Parathyroid adenoma (tissue), 2 donors: ENCODE data around the gene MYH1.

Source experiments
- H2AFZ ChIP-seq: fragments of 300-600 bp; sonication (generic); one replicate; pipeline ENCODE4 v1.7.0; 2017; ENCODE audit warnings: antibody characterized with exemption, mild to moderate bottlenecking
- H3K27ac ChIP-seq: fragments of 300-600 bp; sonication (generic); one replicate; pipeline ENCODE4 v1.7.0; 2017
- H3K27me3 ChIP-seq: fragments of 300-600 bp; sonication (generic); one replicate; pipeline ENCODE4 v1.7.0; 2017; ENCODE audit warnings: low read length; ENCODE audit not compliant: control insufficient read depth, insufficient read depth
- H3K36me3 ChIP-seq: fragments of 300-600 bp; sonication (generic); one replicate; pipeline ENCODE4 v1.7.0; 2017; ENCODE audit warnings: low read length; ENCODE audit not compliant: control insufficient read depth, insufficient read depth
- H3K4me1 ChIP-seq: fragments of 300-600 bp; sonication (generic); one replicate; pipeline ENCODE4 v1.7.0; 2017; ENCODE audit warnings: control low read depth
- H3K4me2 ChIP-seq: fragments of 300-600 bp; sonication (generic); one replicate; pipeline ENCODE4 v1.7.0; 2017; ENCODE audit warnings: low read length
- H3K4me3 ChIP-seq: fragments of 300-600 bp; sonication (generic); one replicate; pipeline ENCODE4 v1.7.0; 2017; ENCODE audit warnings: low read depth, low read length
- H3K79me2 ChIP-seq: fragments of 300-600 bp; sonication (generic); one replicate; pipeline ENCODE4 v1.7.0; 2017; ENCODE audit warnings: control low read depth
- H3K9ac ChIP-seq: fragments of 300-600 bp; sonication (generic); one replicate; pipeline ENCODE4 v1.7.0; 2017; ENCODE audit warnings: mild to moderate bottlenecking
- H3K9me3 ChIP-seq: fragments of 300-600 bp; sonication (generic); one replicate; pipeline ENCODE4 v1.7.0; 2017; ENCODE audit warnings: low read length; ENCODE audit not compliant: control insufficient read depth
- TF ChIP-seq, protein P1 (sequence below): fragments of 300-600 bp; sonication (generic); IDR thresholded peaks from one replicate; pipeline ENCODE4 v1.7.0; 2017; ENCODE audit warnings: antibody characterized with exemption, mild to moderate bottlenecking
- donor health status: primary hyperparathyroidism.

Gene MYH1

GRCh38 chr17:10516638-10517037, 1.7 kb downstream of the MYH1 start:
- Histone ChIP-seq H3K79me2 (no peaks in the 10 kb centered on the region), H3K36me3 (no peaks in the 10 kb centered on the region), H3K27ac (no peak overlapping the region), H3K4me2 (no peak overlapping the region), H3K4me3 (no peak overlapping the region), H3K9ac (no peak overlapping the region), H3K27me3 (no peaks in the 10 kb centered on the region), H3K4me1 (no peaks in the 10 kb centered on the region), H3K9me3 (no peaks in the 10 kb centered on the region), H2AFZ (no peak overlapping the region)
- TF ChIP-seq, protein P1, sequence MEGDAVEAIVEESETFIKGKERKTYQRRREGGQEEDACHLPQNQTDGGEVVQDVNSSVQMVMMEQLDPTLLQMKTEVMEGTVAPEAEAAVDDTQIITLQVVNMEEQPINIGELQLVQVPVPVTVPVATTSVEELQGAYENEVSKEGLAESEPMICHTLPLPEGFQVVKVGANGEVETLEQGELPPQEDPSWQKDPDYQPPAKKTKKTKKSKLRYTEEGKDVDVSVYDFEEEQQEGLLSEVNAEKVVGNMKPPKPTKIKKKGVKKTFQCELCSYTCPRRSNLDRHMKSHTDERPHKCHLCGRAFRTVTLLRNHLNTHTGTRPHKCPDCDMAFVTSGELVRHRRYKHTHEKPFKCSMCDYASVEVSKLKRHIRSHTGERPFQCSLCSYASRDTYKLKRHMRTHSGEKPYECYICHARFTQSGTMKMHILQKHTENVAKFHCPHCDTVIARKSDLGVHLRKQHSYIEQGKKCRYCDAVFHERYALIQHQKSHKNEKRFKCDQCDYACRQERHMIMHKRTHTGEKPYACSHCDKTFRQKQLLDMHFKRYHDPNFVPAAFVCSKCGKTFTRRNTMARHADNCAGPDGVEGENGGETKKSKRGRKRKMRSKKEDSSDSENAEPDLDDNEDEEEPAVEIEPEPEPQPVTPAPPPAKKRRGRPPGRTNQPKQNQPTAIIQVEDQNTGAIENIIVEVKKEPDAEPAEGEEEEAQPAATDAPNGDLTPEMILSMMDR, result no peak

DNA sequence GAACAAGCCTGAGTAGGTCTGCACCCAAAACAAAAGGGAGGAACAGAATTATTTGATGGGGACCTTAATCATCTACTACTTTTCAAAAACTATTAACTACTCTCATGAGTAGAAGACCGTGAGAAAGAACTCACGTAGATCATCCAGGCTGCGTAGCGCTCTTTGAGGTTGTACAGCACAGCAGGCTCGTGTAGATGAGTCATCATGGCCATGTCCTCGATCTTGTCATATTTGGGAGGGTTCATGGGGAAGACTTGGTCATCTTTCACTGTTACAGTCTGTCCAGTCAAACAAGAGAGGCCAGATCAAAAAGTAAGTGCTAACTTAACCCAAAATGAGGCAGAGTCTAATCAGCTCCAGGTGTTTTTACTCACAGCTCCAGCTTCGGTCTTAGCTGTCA, 2.3 kb downstream of the MYH1 start:
- H3K9me3 ChIP-seq, result no peaks in the 10 kb centered on the region
- H2AFZ ChIP-seq, result no peak overlapping the region
- no peaks in the 10 kb centered on the region for H3K79me2 ChIP-seq
- H3K27ac ChIP-seq, result no peak overlapping the region
- no peak overlapping the region for H3K4me2 ChIP-seq
- no peak overlapping the region for H3K9ac ChIP-seq
- H3K36me3 ChIP-seq, result no peaks in the 10 kb centered on the region
- H3K27me3 ChIP-seq, result no peaks in the 10 kb centered on the region
- TF ChIP-seq, protein P1, result no peak
- H3K4me1 ChIP-seq, result no peaks in the 10 kb centered on the region
- H3K4me3 ChIP-seq, result no peak overlapping the region

DNA sequence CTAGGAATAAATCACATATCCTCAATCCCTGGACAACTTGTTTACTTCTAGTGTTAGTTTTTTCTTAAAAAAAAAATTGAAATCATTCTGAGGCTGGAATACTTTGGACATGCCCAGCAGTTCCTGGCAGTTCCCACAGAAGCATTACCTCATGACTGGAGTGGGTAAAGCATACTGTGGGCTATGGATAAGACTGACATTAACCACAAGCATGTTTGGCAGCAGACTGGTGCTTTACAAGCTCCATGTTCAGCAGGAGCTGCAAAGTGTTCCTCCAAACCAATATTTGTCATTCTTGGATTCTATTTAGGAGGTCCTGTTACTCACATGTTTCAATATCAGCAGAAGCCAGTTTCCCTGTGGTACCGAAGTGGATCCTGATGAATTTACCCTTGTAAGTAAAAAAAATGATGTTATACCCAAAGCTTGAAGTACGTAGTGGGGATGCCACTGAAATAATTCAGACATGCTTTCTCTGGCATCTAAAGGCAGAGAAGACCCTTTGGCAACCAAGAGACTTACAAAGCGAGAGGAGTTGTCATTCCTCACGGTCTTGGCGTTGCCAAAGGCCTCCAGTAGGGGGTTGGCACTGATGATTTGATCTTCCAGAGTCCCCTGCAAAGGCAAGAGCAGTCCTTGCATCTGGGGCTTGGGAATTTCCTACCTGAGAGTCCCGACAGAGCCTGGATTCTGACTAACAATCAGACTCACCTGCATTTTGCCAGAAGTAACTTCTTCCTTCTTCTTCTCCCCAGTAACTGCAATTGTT, 4.9 kb downstream of the MYH1 start:
- Histone ChIP-seq H3K4me2 (no peak overlapping the region), H3K27ac (no peak overlapping the region), H3K4me3 (no peak overlapping the region), H2AFZ (no peak overlapping the region), H3K9me3 (no peaks in the 10 kb centered on the region), H3K4me1 (no peaks in the 10 kb centered on the region), H3K27me3 (no peaks in the 10 kb centered on the region), H3K36me3 (no peaks in the 10 kb centered on the region), H3K79me2 (no peaks in the 10 kb centered on the region), H3K9ac (no peak overlapping the region)
- TF ChIP-seq, protein P1, result no peak

- Histone ChIP-seq H3K4me2 (no peak overlapping the region), H3K9ac (no peak overlapping the region), H3K27ac (no peak overlapping the region), H3K36me3 (no peaks in the 10 kb centered on the region), H3K79me2 (no peaks in the 10 kb centered on the region), H3K9me3 (no peaks in the 10 kb centered on the region), H2AFZ (no peak overlapping the region), H3K4me3 (no peak overlapping the region), H3K27me3 (no peaks in the 10 kb centered on the region), H3K4me1 (no peaks in the 10 kb centered on the region)
- TF ChIP-seq, protein P1, result no peak
These were observed 5.5 kb downstream of the MYH1 start for GRCh38 chr17:10512856-10513255.

DNA sequence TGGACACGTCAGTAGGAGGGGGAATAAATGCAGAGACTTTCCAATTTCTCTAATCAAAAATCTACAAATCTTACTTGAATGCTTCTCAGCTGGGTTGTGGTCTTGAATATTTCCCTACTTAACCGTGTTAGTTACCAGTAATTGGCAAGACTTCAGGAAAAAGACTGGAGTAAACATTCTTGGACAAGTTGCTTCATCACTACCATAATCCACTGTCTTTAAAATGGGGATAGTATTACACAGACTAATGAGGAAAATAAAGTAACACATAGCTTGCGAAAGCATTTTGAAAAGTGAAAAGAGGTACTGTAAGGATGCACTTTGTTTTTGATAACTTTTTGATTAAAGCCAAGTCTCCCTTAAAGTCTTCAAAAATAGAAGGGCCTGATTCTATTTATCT, 18.4 kb downstream of the MYH1 start:
- Histone ChIP-seq H3K27ac (no peak overlapping the region), H3K36me3 (no peaks in the 10 kb centered on the region), H3K27me3 (no peaks in the 10 kb centered on the region), H3K79me2 (no peaks in the 10 kb centered on the region), H3K4me3 (no peak overlapping the region), H3K4me1 (no peaks in the 10 kb centered on the region), H3K9me3 (no peaks in the 10 kb centered on the region), H3K4me2 (no peak overlapping the region), H2AFZ (no peak overlapping the region), H3K9ac (no peak overlapping the region)
- TF ChIP-seq, protein P1, result no peak
